ENCODE data around the gene HLA-DMA.

GRCh38 chr6:32935551-32936238 lies 17.2 kb downstream of the HLA-DMA start:
- no peak for TF ChIP-seq CTCF (IDR thresholded peaks at IDR 0.05; ENCODE audit: low read depth, low read length)
- no peak for TF ChIP-seq EZH2phosphoT487 (IDR thresholded peaks at IDR 0.05; ENCODE audit: low read depth)
